Mesenchymal stem cell (in vitro differentiated cells and primary cell): ENCODE data around the gene PRKCB.

ENCODE experiments used
- DNase-seq: peaks from one replicate; pipeline ENCODE4 v3.0.0-alpha.2; 2013
- H2AFZ ChIP-seq: one replicate; pipeline ENCODE4 v1.6.1; 2013; ENCODE audit warnings: low read depth, mild to moderate bottlenecking, control low read depth, inconsistent platforms, low read length, moderate library complexity
- H2AK5ac ChIP-seq: 2 replicates; pipeline ENCODE4 v1.6.1; 2013; ENCODE audit warnings: low read length, moderate library complexity, mild to moderate bottlenecking, inconsistent platforms; ENCODE audit not compliant: severe bottlenecking
- H2BK120ac ChIP-seq: one replicate; pipeline ENCODE4 v1.6.1; 2013; ENCODE audit warnings: low read depth, mild to moderate bottlenecking, inconsistent platforms, low read length, moderate library complexity
- H2BK12ac ChIP-seq, 2 experiments: one replicate each; pipeline ENCODE4 v1.6.1; 2013; ENCODE audit warnings: inconsistent platforms in 2 of 2, low read length in 2 of 2, mild to moderate bottlenecking in 2 of 2, moderate library complexity in 2 of 2, control low read depth in 1 of 2
- H2BK15ac ChIP-seq: one replicate; pipeline ENCODE4 v1.6.1; 2013; ENCODE audit warnings: mild to moderate bottlenecking, low read depth, inconsistent platforms; ENCODE audit not compliant: poor library complexity, severe bottlenecking
- H2BK5ac ChIP-seq: 2 replicates; pipeline ENCODE4 v1.6.1; 2013; ENCODE audit warnings: low read depth, mild to moderate bottlenecking, low read length, control low read depth, inconsistent platforms; ENCODE audit not compliant: poor library complexity, severe bottlenecking
- H3K14ac ChIP-seq, 2 experiments: one replicate each; pipeline ENCODE4 v1.6.1; 2013; ENCODE audit warnings: inconsistent platforms in 2 of 2, low read length in 2 of 2, control low read depth in 1 of 2, mild to moderate bottlenecking in 1 of 2, moderate library complexity in 1 of 2
- H3K18ac ChIP-seq, 2 experiments: one replicate each; pipeline ENCODE4 v1.6.1; 2013; ENCODE audit warnings: inconsistent platforms in 2 of 2, low read length in 2 of 2, control low read depth in 1 of 2, low read depth in 1 of 2, mild to moderate bottlenecking in 1 of 2
- H3K23ac ChIP-seq, 2 experiments: one replicate each; pipeline ENCODE4 v1.6.1; 2013; ENCODE audit warnings: inconsistent platforms in 2 of 2, low read length in 2 of 2, mild to moderate bottlenecking in 2 of 2, moderate library complexity in 2 of 2, control low read depth in 1 of 2
- H3K27ac ChIP-seq: 2 replicates; pipeline ENCODE4 v1.5.1; 2013; ENCODE audit warnings: mild to moderate bottlenecking, moderate library complexity, low read length, control low read depth, inconsistent platforms; ENCODE audit not compliant: poor library complexity, severe bottlenecking
- H3K27me3 ChIP-seq, 2 experiments: 2 replicates each; pipeline versions ENCODE4 v1.6.1 to v1.7.0; 2013; ENCODE audit warnings: low read length in 2 of 2, mild to moderate bottlenecking in 2 of 2, moderate library complexity in 2 of 2, control low read depth in 1 of 2, inconsistent platforms in 1 of 2; ENCODE audit not compliant: control insufficient read depth in 1 of 2, insufficient read depth in 1 of 2
- H3K36me3 ChIP-seq, 2 experiments: 2 replicates each; pipeline versions ENCODE4 v1.6.1 to v1.7.0; 2013; ENCODE audit warnings: low read length in 2 of 2, control low read depth in 1 of 2, inconsistent platforms in 1 of 2, low read depth in 1 of 2, mild to moderate bottlenecking in 1 of 2; ENCODE audit not compliant: insufficient read depth in 2 of 2, control insufficient read depth in 1 of 2
- H3K4ac ChIP-seq, 2 experiments: one replicate each; pipeline ENCODE4 v1.6.1; 2013; ENCODE audit warnings: inconsistent platforms in 2 of 2, low read length in 2 of 2, mild to moderate bottlenecking in 2 of 2, moderate library complexity in 2 of 2, control low read depth in 1 of 2, low read depth in 1 of 2
- H3K4me1 ChIP-seq: 2 replicates; pipeline ENCODE4 v1.6.1; 2013; ENCODE audit warnings: low read depth, low read length, control low read depth; ENCODE audit not compliant: control insufficient read depth, insufficient read depth
- H3K4me2 ChIP-seq: 2 replicates; pipeline ENCODE4 v1.6.1; 2013; ENCODE audit warnings: low read length, mild to moderate bottlenecking, inconsistent platforms; ENCODE audit not compliant: poor library complexity, severe bottlenecking
- H3K4me3 ChIP-seq, 2 experiments: 2 replicates each; pipeline versions ENCODE4 v1.5.1 to v1.7.0; 2013; ENCODE audit warnings: low read length in 2 of 2, mild to moderate bottlenecking in 2 of 2, control low read depth in 1 of 2, low read depth in 1 of 2; ENCODE audit not compliant: insufficient read depth in 1 of 2
- H3K79me1 ChIP-seq: replicated peaks from 2 replicates; pipeline ENCODE4 v1.6.1; 2013; ENCODE audit warnings: mild to moderate bottlenecking, control low read depth, low read length, inconsistent platforms; ENCODE audit not compliant: poor library complexity, severe bottlenecking
- H3K9ac ChIP-seq: 2 replicates; pipeline ENCODE4 v1.7.0; 2013; ENCODE audit warnings: mild to moderate bottlenecking, low read length, moderate library complexity
- H3K9me3 ChIP-seq: 2 replicates; pipeline ENCODE4 v1.7.0; 2013; ENCODE audit warnings: mild to moderate bottlenecking, low read length; ENCODE audit not compliant: control insufficient read depth
- H4K8ac ChIP-seq: one replicate; pipeline ENCODE4 v1.6.1; 2013; ENCODE audit warnings: inconsistent platforms, mild to moderate bottlenecking, low read length, moderate library complexity
- H4K91ac ChIP-seq: one replicate; pipeline ENCODE4 v1.6.1; 2013; ENCODE audit warnings: mild to moderate bottlenecking, low read length, inconsistent platforms
- WGBS: methylation state at CpG from one replicate; pipeline ENCODE4 v1.1.7; 2013; ENCODE audit warnings: mixed read lengths; 5-methylcytosine and 5-hydroxymethylcytosine counted together

Gene PRKCB

GRCh38 chr16:23847948-23848347 lies 12.2 kb downstream of the PRKCB start:
- Histone ChIP-seq H3K9me3 (peaks cover 6% of the 10 kb centered on the region), H3K14ac (no peak overlapping the region), H3K4me1 (no peaks in the 10 kb centered on the region), H3K79me1 (no peaks in the 10 kb centered on the region), H2AFZ (no peak overlapping the region), H3K36me3 (no peaks in the 10 kb centered on the region), H3K9ac (no peak overlapping the region), H4K91ac (no peak overlapping the region), H3K27me3 (no peaks in the 10 kb centered on the region), H4K8ac (no peak overlapping the region), H2AK5ac (no peak overlapping the region), H2BK15ac (no peak overlapping the region), H3K27ac (no peak overlapping the region), H2BK5ac (no peak overlapping the region), H2BK12ac (no peak overlapping the region), H3K18ac (no peak overlapping the region), H3K4me2 (no peak overlapping the region), H3K4ac (no peak overlapping the region), H2BK120ac (no peak overlapping the region), H3K23ac (no peak overlapping the region), H3K4me3 (no peak overlapping the region)
- no peak for DNase-seq
- WGBS, result 61% methylated on average over 3 of the region's 3 CpGs

- Histone ChIP-seq H2BK12ac (no peak overlapping the region), H3K9me3 (peaks cover 6% of the 10 kb centered on the region), H3K36me3 (no peaks in the 10 kb centered on the region), H3K27me3 (no peaks in the 10 kb centered on the region), H2AK5ac (no peak overlapping the region), H3K23ac (no peak overlapping the region), H2BK120ac (no peak overlapping the region), H3K4me1 (no peaks in the 10 kb centered on the region), H4K91ac (no peak overlapping the region), H3K4ac (no peak overlapping the region), H2AFZ (no peak overlapping the region), H4K8ac (no peak overlapping the region), H3K79me1 (no peaks in the 10 kb centered on the region), H3K4me2 (no peak overlapping the region), H3K18ac (no peak overlapping the region), H3K4me3 (no peak overlapping the region), H2BK15ac (no peak overlapping the region), H3K14ac (no peak overlapping the region), H2BK5ac (no peak overlapping the region), H3K27ac (no peak overlapping the region), H3K9ac (no peak overlapping the region)
- 55% methylated on average over 7 of the region's 9 CpGs for WGBS
- no peak for DNase-seq
These were observed 13.2 kb downstream of the PRKCB start for GRCh38 chr16:23848958-23849357.

- Histone ChIP-seq H3K23ac (no peak overlapping the region), H3K9ac (no peak overlapping the region), H3K4me1 (no peaks in the 10 kb centered on the region), H3K79me1 (no peaks in the 10 kb centered on the region), H3K27me3 (peaks cover 4 to 5% of the 10 kb centered on the region in 2 experiments), H3K4ac (no peak overlapping the region), H3K27ac (no peak overlapping the region), H4K91ac (no peak overlapping the region), H2BK5ac (no peak overlapping the region), H2BK15ac (no peak overlapping the region), H3K4me3 (no peak overlapping the region), H2BK12ac (no peak overlapping the region), H3K4me2 (no peak overlapping the region), H3K14ac (no peak overlapping the region), H2BK120ac (no peak overlapping the region), H3K18ac (no peak overlapping the region), H3K36me3 (no peaks in the 10 kb centered on the region), H3K9me3 (peaks cover 6% of the 10 kb centered on the region), H4K8ac (no peak overlapping the region), H2AFZ (no peak overlapping the region), H2AK5ac (no peak overlapping the region)
- WGBS, result 45% methylated on average over 5 of the region's 5 CpGs
- DNase-seq, result no peak
These were observed 17.2 kb downstream of the PRKCB start for GRCh38 chr16:23852794-23853562.

GRCh38 chr16:23855010-23855409 lies 19.2 kb downstream of the PRKCB start:
- Histone ChIP-seq H3K9me3 (peaks cover 6% of the 10 kb centered on the region), H2AFZ (no peak overlapping the region), H3K18ac (no peak overlapping the region), H3K4me3 (no peak overlapping the region), H2BK120ac (no peak overlapping the region), H3K36me3 (no peaks in the 10 kb centered on the region), H2BK15ac (no peak overlapping the region), H2BK12ac (no peak overlapping the region), H3K4ac (no peak overlapping the region), H3K27me3 (peaks cover 4 to 10% of the 10 kb centered on the region in 2 experiments), H3K9ac (no peak overlapping the region), H3K27ac (no peak overlapping the region), H3K23ac (no peak overlapping the region), H3K79me1 (no peaks in the 10 kb centered on the region), H3K4me2 (no peak overlapping the region), H2AK5ac (no peak overlapping the region), H3K14ac (no peak overlapping the region), H2BK5ac (no peak overlapping the region), H4K91ac (no peak overlapping the region), H3K4me1 (no peaks in the 10 kb centered on the region), H4K8ac (no peak overlapping the region)
- 84% methylated on average over 2 of the region's 5 CpGs for WGBS
- no peak for DNase-seq
